WI38 (cell line): ENCODE results near the gene MALRD1.

Source experiments
- H3K4me3 ChIP-seq: 2 replicates; pipeline ENCODE4 v1.5.1; 2011; ENCODE audit warnings: low read depth, mild to moderate bottlenecking, control low read depth, low read length
- TF ChIP-seq, protein P1 (sequence below): IDR thresholded peaks from 2 replicates; pipeline ENCODE4 v1.5.1; 2012; ENCODE audit warnings: low read depth, mild to moderate bottlenecking, control low read depth, low read length

The MALRD1 gene

DNA sequence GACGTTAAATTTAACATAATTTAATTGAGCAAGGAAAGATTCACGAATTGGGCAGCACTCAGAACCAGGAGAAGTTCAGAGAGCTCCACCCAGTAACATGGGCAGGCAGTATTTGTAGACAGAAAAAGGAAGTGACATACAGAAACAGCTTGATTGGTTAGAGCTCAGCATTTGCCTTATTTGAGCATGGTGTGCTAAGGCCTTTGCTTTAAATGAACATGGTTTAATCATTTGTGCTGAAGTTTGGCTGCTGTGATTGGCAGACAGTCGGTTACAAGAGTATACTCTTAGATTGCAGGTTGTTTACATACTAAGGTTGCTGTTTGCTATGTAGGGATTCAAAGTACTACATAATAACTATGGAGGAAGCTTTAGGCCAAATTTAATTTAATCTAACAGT lies 199.2 kb downstream of the MALRD1 start:
- TF ChIP-seq, protein P1, sequence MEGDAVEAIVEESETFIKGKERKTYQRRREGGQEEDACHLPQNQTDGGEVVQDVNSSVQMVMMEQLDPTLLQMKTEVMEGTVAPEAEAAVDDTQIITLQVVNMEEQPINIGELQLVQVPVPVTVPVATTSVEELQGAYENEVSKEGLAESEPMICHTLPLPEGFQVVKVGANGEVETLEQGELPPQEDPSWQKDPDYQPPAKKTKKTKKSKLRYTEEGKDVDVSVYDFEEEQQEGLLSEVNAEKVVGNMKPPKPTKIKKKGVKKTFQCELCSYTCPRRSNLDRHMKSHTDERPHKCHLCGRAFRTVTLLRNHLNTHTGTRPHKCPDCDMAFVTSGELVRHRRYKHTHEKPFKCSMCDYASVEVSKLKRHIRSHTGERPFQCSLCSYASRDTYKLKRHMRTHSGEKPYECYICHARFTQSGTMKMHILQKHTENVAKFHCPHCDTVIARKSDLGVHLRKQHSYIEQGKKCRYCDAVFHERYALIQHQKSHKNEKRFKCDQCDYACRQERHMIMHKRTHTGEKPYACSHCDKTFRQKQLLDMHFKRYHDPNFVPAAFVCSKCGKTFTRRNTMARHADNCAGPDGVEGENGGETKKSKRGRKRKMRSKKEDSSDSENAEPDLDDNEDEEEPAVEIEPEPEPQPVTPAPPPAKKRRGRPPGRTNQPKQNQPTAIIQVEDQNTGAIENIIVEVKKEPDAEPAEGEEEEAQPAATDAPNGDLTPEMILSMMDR, result no peak
- H3K4me3 ChIP-seq, result no peak overlapping the region

DNA sequence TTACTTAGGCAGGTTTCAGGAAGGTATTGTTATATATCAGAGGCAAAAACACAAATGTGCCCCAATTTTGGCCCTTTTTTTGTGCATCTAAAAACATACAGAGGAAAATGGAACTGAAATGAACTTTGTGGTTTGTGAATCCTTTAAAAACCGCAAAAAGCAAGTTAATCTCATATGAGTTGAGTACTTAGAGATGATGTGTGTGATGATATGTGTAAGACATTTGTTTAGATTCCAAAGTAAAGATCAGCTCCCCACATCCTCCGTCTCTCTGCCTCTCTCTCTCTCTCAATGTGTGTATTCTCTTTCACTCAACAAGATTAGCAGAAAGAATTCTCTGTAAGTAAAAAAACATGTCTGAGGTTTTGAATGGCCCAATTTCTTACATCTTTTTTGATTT lies 201.9 kb downstream of the MALRD1 start:
- TF ChIP-seq, protein P1, result no peak
- no peak overlapping the region for H3K4me3 ChIP-seq

DNA sequence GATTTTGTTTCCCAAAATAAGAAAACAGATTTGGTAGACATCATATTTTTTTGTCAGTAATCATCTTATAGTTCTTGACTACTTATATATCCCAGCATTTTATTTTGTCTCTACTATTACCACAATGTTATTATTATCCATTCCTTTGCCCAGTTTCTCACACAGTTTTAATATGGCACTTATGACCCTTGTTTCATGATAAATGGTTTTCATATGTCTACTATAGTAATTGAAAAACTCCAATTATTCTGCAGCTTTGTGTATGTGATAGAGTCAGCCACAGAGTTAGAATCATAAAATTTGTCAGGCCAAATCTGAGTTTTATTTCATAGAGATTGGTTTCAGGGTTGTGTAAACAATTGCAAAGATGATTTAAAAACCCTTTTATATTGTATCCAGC lies 203.9 kb downstream of the MALRD1 start:
- TF ChIP-seq, protein P1, result no peak
- no peak overlapping the region for H3K4me3 ChIP-seq

DNA sequence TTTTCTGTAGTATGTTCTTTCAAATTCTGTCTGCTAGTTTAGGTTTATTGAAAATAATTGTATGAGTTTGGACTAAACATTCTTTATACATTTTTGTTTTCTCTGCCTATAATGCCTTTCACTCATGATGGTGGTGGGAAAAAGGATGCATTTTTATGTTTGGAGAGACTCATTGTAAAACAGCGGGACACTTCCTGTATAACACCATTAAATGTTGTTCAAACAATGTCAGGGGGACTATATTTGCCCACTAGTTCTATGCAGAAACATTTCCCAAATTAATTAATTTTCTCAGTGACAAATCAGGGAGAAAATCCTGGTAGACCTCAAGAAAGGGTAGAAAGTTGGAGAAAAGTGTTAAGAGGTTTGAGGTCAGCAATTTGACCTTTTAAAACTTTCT lies 207.7 kb downstream of the MALRD1 start:
- TF ChIP-seq, protein P1, result no peak
- no peak overlapping the region for H3K4me3 ChIP-seq

DNA sequence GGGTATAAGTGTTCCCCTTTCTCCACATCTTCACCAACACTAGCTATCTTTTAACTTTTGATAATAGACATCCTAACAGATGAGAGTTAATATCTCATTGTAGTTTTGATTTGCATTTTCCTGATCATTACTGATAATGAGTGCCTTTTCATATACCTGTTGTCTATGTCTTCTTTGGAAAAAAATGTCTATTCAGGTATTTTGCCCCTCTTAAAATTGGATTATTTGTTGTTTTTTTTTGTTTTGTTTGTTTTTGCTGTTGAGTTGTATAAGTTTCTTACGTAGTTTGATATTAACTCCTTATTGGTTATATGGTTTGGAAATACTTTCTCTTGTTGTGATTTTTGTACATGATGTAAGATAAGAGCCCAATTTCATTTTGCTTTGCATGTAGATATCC lies 214.7 kb downstream of the MALRD1 start:
- H3K4me3 ChIP-seq, result no peak overlapping the region
- TF ChIP-seq, protein P1, result no peak

DNA sequence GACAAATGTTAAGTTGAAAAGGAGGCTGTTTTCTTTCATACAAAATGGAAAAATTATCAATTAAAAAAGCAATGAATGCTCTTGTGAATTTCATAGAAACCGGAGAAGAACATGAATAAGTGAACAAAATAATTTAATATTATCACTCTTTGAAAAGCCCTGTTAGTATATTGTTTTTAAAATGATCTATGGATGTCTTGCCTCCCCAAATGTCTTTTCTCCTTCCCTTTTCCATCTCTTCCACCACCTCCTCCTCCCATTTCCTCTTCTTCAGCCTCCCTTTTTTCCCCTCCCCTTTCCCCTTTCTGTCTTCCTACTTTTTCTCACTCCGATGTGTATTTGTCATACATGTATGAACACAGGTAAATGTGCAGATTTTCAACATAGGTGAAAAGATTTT lies 234.7 kb downstream of the MALRD1 start:
- TF ChIP-seq, protein P1, result no peak
- no peak overlapping the region for H3K4me3 ChIP-seq

DNA sequence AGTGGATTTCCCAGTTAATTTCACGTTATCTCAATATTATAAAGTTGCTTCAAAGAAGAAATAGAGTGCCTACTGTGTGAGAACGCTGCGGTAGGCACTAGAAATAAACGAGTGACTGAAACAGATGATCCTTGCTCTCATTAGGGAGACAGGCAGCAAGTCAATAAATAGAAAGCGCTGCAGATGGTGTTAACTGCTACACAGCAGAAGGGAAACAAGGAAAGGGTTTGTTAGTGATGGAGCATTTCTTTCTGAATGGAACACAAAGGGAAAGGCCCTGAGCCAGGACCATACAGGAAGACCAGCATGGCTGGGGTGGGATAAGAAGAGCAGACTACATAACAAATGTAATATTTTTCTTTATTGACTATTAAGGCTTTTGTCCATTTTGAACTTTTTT lies 235.2 kb downstream of the MALRD1 start:
- TF ChIP-seq, protein P1, result no peak
- H3K4me3 ChIP-seq, result no peak overlapping the region
